ENCODE results near the gene CDC40.

- TF ChIP-seq CTCF (IDR thresholded peaks at IDR 0.05) (no peak), POLR2A (IDR thresholded peaks at IDR 0.05) (no peak)
These were observed 6.6 kb upstream of the CDC40 start for GRCh38 chr6:110173506-110174132.

Data from heart left ventricle (tissue), 13 donors.